RCC 7860 (cell line): ENCODE data around the gene CYP46A1.

Experiments used
- DNase-seq: peaks from one replicate; pipeline ENCODE4 v3.0.0-alpha.2; 2015; ENCODE audit warnings: low spot score
- FAIRE-seq: peaks from 2 replicates; lab custom pipeline; 2012; peaks lifted over from hg19 to GRCh38; lab: Jason Lieb, UNC

Gene CYP46A1

GRCh38 chr14:99741227-99741976 lies 57.3 kb downstream of the CYP46A1 start:
- DNase-seq (no peak), FAIRE-seq (no peak)

GRCh38 chr14:99742074-99742473 lies 58.0 kb downstream of the CYP46A1 start:
- no peak for FAIRE-seq
- DNase-seq, result no peak

- DNase-seq, result no peak
- no peak for FAIRE-seq
Observed at GRCh38 chr14:99742509-99743487, 58.7 kb downstream of the CYP46A1 start.

GRCh38 chr14:99744199-99744872 lies 60.2 kb downstream of the CYP46A1 start:
- FAIRE-seq, result no peak

GRCh38 chr14:99744873-99745224 lies 60.8 kb downstream of the CYP46A1 start:
- DNase-seq (no peak), FAIRE-seq (no peak)

More at GRCh38 chr14:99744199-99744872, 60.2 kb downstream of the CYP46A1 start:
- DNase-seq, result no peak

GRCh38 chr14:99745307-99745951 lies 61.3 kb downstream of the CYP46A1 start:
- DNase-seq (no peak), FAIRE-seq (no peak)

GRCh38 chr14:99747167-99747566 lies 63.1 kb downstream of the CYP46A1 start:
- no peak for FAIRE-seq
- DNase-seq, result no peak

- DNase-seq (no peak), FAIRE-seq (no peak)
Observed at GRCh38 chr14:99747582-99748330, 63.7 kb downstream of the CYP46A1 start.

GRCh38 chr14:99748529-99748928 lies 64.4 kb downstream of the CYP46A1 start:
- FAIRE-seq (no peak), DNase-seq (no peak)

- FAIRE-seq, result no peak
- no peak for DNase-seq
Observed at GRCh38 chr14:99749142-99749541, 65.0 kb downstream of the CYP46A1 start.

- DNase-seq (no peak), FAIRE-seq (no peak)
Observed at GRCh38 chr14:99749763-99750715, 65.9 kb downstream of the CYP46A1 start.

GRCh38 chr14:99750746-99751450 lies 66.8 kb downstream of the CYP46A1 start:
- FAIRE-seq (no peak), DNase-seq (no peak)

GRCh38 chr14:99751539-99752485 lies 67.7 kb downstream of the CYP46A1 start:
- no peak for FAIRE-seq
- peak; percentile 11 for DNase-seq

- no peak for FAIRE-seq
Observed at GRCh38 chr14:99752486-99753121, 68.5 kb downstream of the CYP46A1 start.

GRCh38 chr14:99753225-99754140 lies 69.4 kb downstream of the CYP46A1 start:
- DNase-seq, result no peak
- no peak for FAIRE-seq

More at GRCh38 chr14:99752486-99753121, 68.5 kb downstream of the CYP46A1 start:
- DNase-seq, result peak; percentile 17
